Measurements from ENCODE around the gene STK24. TPM values are rescaled to one million over a fixed set of nuclear protein-coding genes. Genes with fewer than 3 reads are reported as not detected.

The STK24 gene
- total and polyA plus RNA-seq, 2 of the 8 experiments (the other 6 are each of a cell fraction or from before 2014, with no cell fraction given), result 62.8 to 143 TPM

- POLR2A ChIA-PET (ENCODE audit: partially characterized antibody), result no interaction called here
- TF ChIP-seq SAP30 (IDR thresholded peaks at IDR 0.05; ENCODE audit: insufficient read depth, insufficient replicate concordance, low read length), result no peak
- TF ChIP-seq CTBP2 (IDR thresholded peaks at IDR 0.05; ENCODE audit: borderline replicate concordance, insufficient read depth, insufficient read length, low read length), result no peak
- no peak for TF ChIP-seq ATF2 (IDR thresholded peaks at IDR 0.05; ENCODE audit: low read length)
- no peak for TF ChIP-seq YY1 (IDR thresholded peaks at IDR 0.05; ENCODE audit: low read depth, low read length)
- no peak for TF ChIP-seq SP4 (IDR thresholded peaks at IDR 0.05; ENCODE audit: low read length)
- no peak for TF ChIP-seq HDAC2 (IDR thresholded peaks at IDR 0.05; ENCODE audit: borderline replicate concordance in 1 of 2, low read depth in 2 of 2, low read length in 2 of 2)
- no peak for TF ChIP-seq TAF1 (IDR thresholded peaks at IDR 0.05; ENCODE audit: low read depth, low read length)
- TF ChIP-seq TCF12 (IDR thresholded peaks at IDR 0.05; ENCODE audit: low read depth, low read length), result no peak
- no peak for TF ChIP-seq BACH1 (IDR thresholded peaks at IDR 0.05; ENCODE audit: low read length)
- no peak for TF ChIP-seq RNF2 (IDR thresholded peaks at IDR 0.05; ENCODE audit: borderline replicate concordance, low read depth, low read length, missing control alignments, poor library complexity, severe bottlenecking)
Observed at GRCh38 chr13:98556142-98556816, 20.6 kb downstream of the STK24 start.

More at GRCh38 chr13:98556142-98556816, 20.6 kb downstream of the STK24 start:
- no peak overlapping the region for H4K91ac ChIP-seq (replicated peaks; ENCODE audit: insufficient read length, low read length)
- H3K4me3 ChIP-seq (ENCODE audit: extremely low read depth in 1 of 4, insufficient read depth in 2 of 4, low read depth in 3 of 4, low read length in 4 of 4), result no peak overlapping the region
- H3K56ac ChIP-seq (replicated peaks; ENCODE audit: insufficient read length, low read depth, low read length), result no peak overlapping the region
- peaks cover 33% of the 10 kb centered on the region for H3K79me1 ChIP-seq (ENCODE audit: low read depth, low read length)
- no peak overlapping the region for H3K18ac ChIP-seq (ENCODE audit: extremely low read depth, low read length)
- no peak overlapping the region for H2AK5ac ChIP-seq (ENCODE audit: low read depth, low read length)
- 82% methylated on average over 8 of the region's 8 CpGs; no CpG with 5 or more reads in 1 of the 2 experiments for WGBS, 2 experiments (ENCODE audit: extremely low coverage in 1 of 2, insufficient coverage in 1 of 2, insufficient read length in 1 of 2, insufficient replicate concordance in 2 of 2, low coverage in 1 of 2, low lambda C conversion rate in 2 of 2, missing lambda C conversion rate in 1 of 2)
- H3K9me3 ChIP-seq (ENCODE audit: insufficient read depth in 2 of 2, low read depth in 1 of 2, low read length in 1 of 2), result no peaks in the 10 kb centered on the region
- H2BK15ac ChIP-seq (ENCODE audit: low read length), result no peak overlapping the region
- peaks cover 32 to 95% of the 10 kb centered on the region in 2 experiments for H3K79me2 ChIP-seq (ENCODE audit: control insufficient read depth in 1 of 2, insufficient read depth in 2 of 2, low read length in 2 of 2)
- no peak overlapping the region; the same call in 1 of the 2 replicates for H2BK5ac ChIP-seq (ENCODE audit: low read depth, low read length)
- no peak overlapping the region for H4K5ac ChIP-seq (ENCODE audit: insufficient read length, low read depth, low read length)
- no peak overlapping the region for H2AFZ ChIP-seq (ENCODE audit: low read length)
- DNase-seq (ENCODE audit: low read depth in 1 of 2, low spot score in 2 of 2) (no peak), FAIRE-seq (no peak)
- H4K20me1 ChIP-seq (replicated peaks in 1 of 2; ENCODE audit: control insufficient read depth in 1 of 2, insufficient read depth in 2 of 2, low read length in 2 of 2), result peaks cover 10 to 32% of the 10 kb centered on the region in 2 experiments
- H2BK12ac ChIP-seq (ENCODE audit: low read depth, low read length), result no peak overlapping the region
- H2BK20ac ChIP-seq (ENCODE audit: low read length), result no peak overlapping the region
- H4K8ac ChIP-seq (ENCODE audit: extremely low read depth, insufficient read depth, low read length), result no peak overlapping the region
- no peak overlapping the region for H3K14ac ChIP-seq (ENCODE audit: insufficient read length)
- no peak overlapping the region for H3K4ac ChIP-seq (replicated peaks; ENCODE audit: insufficient read length, low read depth, low read length)
- no peak overlapping the region for H3K23ac ChIP-seq (ENCODE audit: insufficient read length)
- no peak overlapping the region for H3K4me2 ChIP-seq (ENCODE audit: insufficient read depth in 1 of 2, low read depth in 2 of 2, low read length in 2 of 2)
- no peak overlapping the region for H2BK120ac ChIP-seq (replicated peaks; ENCODE audit: low read depth, low read length)
- H3K27ac ChIP-seq (ENCODE audit: low read depth, low read length), result no peak overlapping the region
- no peak overlapping the region for H3K9ac ChIP-seq (replicated peaks in 1 of 4; ENCODE audit: extremely low read depth in 1 of 4, low read depth in 3 of 4, low read length in 3 of 4)
- H3K36me3 ChIP-seq (ENCODE audit: control insufficient read depth in 2 of 4, insufficient read depth in 4 of 4, low read length in 3 of 4), result peaks cover 0 to 4% (median 0%) of the 10 kb centered on the region in 4 experiments; a peak in 1 of 8 replicates
- H3K27me3 ChIP-seq (replicated peaks in 1 of 4; ENCODE audit: control insufficient read depth in 3 of 4, extremely low read depth in 1 of 4, insufficient read depth in 3 of 4, low read length in 3 of 4), result no peaks in the 10 kb centered on the region
- 0 out of 2 replicates have a peak, but pooled peaks cover 1% of the 10 kb centered on the region for H3K23me2 ChIP-seq (ENCODE audit: low read depth, low read length)
- CTCF ChIA-PET (ENCODE audit: partially characterized antibody), result interaction anchor here (0.9 to 4.3 kb wide), 21 partner anchors 9 to 97 kb away, joined by 3 to 31 read pairs (median 5); no protein-coding TSS in a partner anchor
- peaks cover 1 to 17% (median 7%) of the 10 kb centered on the region in 4 experiments; a peak in 6 of 7 replicates for H3K4me1 ChIP-seq (replicated peaks in 1 of 4; ENCODE audit: control insufficient read depth in 3 of 4, insufficient read depth in 4 of 4, low read length in 3 of 4)
